Esophagus squamous epithelium (tissue), 4 donors: ENCODE results near the gene ALCAM.

Experiments
- CTCF ChIP-seq, 6 experiments: fragments of 450-650 bp in 4 of 6; fragments of 200-600 bp in 2 of 6; sonication (generic) in 2 of 6; IDR thresholded peaks; one replicate each; pipeline ENCODE4 v1.5.1; 2016 to 2019; ENCODE audit warnings: antibody characterized with exemption in 6 of 6, mild to moderate bottlenecking in 4 of 6, moderate library complexity in 4 of 6
- POLR2A ChIP-seq, 4 donors: fragments of 450-650 bp; IDR thresholded peaks; one replicate each; pipeline ENCODE4 v1.6.1; 2017; ENCODE audit warnings: antibody characterized with exemption in 4 of 4, mild to moderate bottlenecking in 4 of 4, moderate library complexity in 3 of 4

- TF ChIP-seq CTCF (IDR thresholded peaks at IDR 0.05): no peak
- TF ChIP-seq POLR2A (IDR thresholded peaks at IDR 0.05): no peak
Measured at GRCh38 chr3:105327662-105328337, 38.9 kb upstream of the ALCAM start.
